Measurements from ENCODE around the gene ARHGAP32.
"Not testable (repeated sequence)": the region's sequence is repeated elsewhere in the genome, so short reads cannot be mapped to it uniquely, and the experiment has no call there.

The ARHGAP32 gene

DNA sequence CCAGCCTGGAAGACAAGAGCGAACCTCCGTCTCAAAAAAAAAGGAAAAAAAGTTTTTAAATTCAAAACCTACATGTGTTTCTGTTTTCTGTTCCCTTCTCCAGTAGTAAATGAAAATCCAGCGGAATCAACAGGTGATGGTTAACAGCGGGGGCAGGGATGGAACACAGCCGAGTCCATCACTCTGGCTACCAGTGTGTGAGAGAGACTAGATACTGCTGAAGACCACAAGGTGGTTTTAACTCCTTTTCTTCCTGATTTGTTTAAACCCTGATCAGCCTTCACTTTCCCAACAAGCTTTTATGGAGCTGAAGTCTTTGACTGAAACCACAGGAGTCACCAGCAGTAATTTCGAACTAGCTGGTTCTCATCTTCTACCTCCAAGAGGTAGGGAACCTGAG lies 3.6 kb upstream of the ARHGAP32 start:
- no peak for DNase-seq

DNA sequence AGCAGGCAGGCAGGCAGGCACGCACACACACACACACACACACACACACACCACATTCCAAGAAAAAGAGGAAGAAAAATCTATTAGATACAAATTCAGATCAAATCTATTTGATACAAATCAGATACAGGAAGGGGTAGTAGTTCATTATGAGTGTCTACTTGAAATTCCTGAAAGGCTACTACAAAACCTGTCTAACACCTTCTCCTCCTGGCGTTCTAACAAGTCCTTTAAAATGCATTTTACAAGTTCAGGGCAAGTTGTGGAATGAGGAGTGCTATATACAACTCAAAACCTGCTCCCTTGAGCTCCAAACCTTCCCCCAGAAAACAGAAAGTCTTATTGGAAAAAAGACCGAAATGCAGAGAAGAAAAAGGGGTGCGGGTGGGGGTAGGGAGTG lies 476 bp downstream of the ARHGAP32 start:
- DNase-seq, result no peak

DNA sequence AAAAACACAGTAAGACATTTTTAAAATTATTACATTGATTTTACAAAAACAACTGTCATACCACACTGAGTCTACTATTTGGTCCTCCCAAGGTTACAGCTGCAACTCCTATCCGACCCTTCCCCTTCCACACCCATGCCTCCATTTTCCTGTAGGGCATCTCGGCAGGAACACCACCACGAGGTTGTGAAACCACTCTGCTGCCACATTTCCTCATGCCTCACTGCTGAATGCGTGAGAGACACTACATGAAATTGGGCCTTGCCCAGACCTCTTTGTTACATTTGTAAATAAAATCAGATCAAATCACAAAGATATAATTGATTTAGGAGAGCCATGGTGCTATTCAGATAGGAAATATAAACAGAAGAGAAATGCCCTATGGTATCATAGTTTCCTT lies 2.0 kb downstream of the ARHGAP32 start:
- no peak for DNase-seq

DNA sequence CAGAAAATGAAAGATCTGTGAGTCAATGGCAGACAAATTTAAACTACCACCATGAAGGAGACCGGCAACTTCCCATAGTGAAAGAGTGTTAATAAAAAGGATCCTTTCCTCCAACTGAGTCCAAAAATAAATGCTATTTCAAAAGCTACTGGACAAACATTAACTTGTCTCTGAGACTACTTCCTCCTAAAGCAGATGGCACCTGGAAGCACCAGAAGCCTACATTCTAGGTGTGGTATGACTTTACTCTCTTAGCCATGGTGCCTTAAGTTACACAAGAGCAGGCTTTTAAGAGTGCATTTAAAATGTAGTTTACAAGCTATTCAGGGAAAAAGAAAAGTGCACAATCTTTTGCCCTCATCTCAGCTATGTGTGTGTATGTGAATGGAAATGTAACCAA lies 2.5 kb downstream of the ARHGAP32 start:
- no peak for DNase-seq

DNA sequence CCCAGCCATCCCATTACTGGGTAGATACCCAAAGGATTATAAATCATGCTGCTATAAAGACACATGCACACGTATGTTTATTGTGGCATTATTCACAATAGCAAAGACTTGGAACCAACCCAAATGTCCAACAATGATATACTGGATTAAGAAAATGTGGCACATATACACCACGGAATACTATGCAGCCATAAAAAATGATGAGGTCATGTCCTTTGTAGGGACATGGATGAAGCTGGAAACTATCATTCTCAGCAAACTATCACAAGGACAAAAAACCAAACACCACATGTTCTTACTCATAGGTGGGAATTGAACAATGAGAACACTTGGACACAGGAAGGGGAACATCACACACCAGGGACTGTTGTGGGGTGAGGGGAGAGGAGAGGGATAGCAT lies 7.0 kb downstream of the ARHGAP32 start:
- DNase-seq, result not testable (repeated sequence)

DNA sequence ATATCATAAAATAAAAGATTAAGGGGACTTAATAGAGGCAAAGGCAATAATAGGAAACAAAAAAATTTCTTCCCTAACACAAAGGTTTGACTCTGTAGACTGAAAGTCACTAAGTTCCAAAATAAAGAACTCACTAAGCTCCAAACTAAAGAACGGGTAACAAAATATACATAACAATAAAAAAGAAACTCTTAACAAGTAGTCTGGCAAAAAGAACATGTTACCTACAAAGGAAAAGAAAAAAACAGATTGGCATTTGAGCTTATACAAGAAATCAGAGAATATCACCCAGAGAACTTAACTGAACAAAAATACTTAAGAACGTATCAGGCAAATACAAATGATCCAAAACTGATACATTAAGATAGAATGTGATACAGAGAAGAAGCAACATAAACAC lies 7.5 kb downstream of the ARHGAP32 start:
- no peak for DNase-seq

DNA sequence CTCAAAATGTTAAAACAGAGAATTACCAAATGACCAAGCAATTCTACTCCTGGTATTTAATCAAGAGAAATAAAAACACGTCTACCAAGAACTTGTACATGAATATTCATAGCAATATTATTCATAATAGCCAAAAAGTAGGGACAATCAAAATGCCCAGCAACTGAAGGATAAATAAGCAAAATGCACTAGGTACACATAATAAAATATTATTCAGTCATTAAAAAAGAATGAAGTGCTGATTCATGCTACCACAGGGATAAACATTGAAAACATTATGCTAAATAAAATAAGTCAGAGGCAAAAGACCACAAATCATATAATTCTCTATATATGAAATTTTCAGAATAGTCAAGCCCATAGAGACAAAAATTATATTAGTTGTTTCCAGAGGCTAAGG lies 24.8 kb downstream of the ARHGAP32 start:
- no peak for DNase-seq

DNA sequence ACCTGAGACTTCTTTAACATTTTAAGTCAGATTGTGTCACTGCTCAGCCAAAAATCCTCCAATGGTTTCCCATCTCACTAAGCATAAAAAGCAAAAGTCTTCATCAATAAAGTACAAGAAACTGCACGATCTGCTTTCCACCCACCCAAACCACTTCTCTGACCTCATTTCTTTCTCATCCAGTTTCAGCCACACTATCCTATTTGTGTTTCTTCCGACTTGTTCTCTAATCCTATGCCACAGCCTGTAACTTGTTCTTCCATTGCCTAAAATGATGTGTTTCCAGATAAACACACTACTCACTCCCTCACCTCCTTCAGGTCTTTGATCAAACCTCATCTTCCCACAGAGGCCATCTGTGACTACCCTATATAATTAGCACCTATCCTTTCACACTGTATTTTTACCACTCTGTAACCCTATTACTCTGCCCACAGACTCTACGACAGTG lies 28.4 kb downstream of the ARHGAP32 start:
- DNase-seq, result peak; percentile 3

DNA sequence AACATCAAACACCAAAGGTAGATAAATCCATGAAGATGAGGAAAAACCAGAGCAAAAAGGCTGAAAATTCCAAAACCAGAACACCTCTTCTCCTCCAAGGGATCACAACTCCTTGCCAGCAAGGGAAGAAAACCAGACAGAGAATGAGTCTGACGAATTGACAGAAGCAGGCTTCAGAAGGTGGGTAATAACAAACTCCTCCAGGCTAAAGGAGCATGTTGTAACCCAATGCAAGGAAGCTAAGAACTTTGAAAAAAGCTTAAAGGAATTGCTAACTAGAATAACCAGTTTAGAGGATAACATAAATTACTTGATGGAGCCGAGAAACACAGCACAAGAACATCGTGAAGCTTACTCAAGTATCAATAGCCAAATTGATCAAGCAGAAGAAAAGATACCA lies 35.0 kb downstream of the ARHGAP32 start:
- not testable (repeated sequence) for DNase-seq

DNA sequence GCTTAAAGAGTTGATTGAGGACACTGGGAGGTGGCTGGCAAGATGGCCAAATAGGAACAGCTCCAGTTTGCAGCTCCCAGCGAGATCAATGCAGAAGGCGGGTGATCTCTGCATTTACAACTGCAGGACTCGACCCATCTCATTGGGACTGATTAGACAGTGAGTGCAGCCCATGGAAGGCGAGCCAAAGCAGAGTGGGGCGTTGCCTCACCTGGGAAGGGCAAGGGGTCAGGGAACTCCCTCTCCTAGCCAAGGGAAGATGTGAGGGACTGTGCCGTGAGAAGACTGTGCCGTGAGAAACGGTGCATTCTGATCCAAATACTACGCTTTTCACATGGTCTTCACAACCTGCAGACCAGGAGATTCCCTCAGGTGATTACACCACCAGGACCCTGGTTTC lies 36.4 kb downstream of the ARHGAP32 start:
- no peak for DNase-seq

DNA sequence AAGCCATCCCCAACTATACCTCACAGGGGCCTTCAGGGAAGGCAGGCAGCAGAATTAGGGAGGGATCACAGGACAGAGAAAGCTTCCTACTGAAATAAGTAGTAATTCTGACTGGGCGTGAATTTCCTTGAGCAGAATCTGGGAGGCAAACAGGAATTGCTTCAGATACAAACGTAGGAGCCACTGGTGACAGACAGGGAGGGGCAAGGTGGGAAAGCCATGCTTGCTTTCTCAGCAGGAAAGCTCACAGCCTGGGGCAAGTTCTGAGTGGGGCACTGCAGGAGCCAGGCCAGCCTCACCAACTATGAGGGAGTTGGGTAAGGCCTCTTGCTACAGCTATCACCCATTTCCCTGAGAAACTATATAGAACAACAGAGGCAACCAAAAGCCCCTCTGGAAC lies 43.6 kb downstream of the ARHGAP32 start:
- no peak for DNase-seq

DNA sequence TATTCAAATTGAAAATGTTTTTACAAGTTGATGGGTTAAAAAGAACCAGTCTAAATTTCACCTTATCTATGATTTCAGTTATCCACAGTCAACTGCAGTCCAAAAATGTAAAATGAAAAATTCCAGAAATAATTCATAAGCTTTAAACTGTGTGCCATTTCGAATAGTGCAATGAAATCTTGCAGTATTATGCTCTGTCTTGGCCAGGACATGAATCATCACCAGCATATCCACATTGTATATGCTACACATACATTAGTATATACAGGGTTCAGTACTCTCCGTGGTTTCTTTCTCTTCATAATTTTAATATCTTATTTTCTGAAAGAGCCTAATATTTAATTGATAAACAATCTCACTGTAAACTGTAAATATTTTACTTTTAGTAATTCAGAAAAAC lies 45.9 kb downstream of the ARHGAP32 start:
- DNase-seq, result no peak

DNA sequence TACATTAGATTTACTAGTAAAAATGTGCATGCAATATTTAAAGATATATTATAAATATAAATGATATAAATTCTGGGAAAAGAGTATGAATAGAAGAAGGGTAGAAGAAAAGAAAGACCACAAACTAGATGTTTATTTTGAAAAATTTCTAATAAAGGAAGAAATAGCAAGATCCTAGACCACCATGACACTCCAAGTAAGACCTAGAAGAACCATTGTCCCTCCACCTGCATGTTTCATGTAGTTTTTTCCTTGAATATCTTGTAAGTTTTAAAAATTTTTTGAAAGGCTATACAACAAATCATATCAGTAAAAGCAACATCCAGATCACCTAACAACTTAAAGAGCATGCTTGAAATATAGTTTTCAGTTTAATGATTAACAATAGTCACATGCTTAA lies 46.8 kb downstream of the ARHGAP32 start:
- DNase-seq, result no peak

DNA sequence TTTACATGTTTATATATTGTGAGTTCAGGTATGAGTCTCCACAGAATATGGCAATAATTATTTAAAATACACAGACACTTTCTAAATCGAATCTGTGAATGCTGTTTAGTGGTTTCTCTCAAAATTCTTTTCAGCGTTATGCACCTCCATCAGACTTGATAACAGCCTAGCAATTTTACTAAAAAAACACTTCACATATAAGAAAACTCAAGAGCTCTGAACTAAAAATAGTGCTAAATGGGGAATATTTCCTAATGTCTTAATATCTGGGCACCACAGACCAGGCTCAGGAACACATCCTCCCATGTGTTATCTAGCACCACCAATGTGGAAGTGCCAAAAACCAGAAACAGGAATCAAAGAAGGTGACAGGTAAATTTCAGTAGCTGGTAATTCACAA lies 47.9 kb downstream of the ARHGAP32 start:
- no peak for DNase-seq

DNA sequence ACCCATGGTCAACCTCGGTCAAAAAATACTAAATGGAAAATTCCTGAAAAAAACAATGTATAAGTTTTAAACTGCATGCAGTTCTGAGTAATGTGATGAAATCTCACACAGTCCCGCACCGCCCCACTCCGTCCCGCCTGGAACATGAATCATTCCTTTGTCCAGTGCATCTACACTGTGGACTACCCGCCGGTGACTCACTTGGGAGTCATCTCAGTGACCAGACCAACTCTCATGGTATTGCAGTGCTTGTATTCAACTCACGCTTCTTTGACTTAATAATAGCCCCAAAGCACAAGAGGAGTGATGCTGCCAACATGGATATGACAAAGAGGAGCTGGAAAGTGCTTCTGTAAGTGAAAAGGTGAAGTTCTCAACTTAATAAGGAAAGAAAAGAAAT lies 48.8 kb downstream of the ARHGAP32 start:
- DNase-seq, result peak; percentile 8

DNA sequence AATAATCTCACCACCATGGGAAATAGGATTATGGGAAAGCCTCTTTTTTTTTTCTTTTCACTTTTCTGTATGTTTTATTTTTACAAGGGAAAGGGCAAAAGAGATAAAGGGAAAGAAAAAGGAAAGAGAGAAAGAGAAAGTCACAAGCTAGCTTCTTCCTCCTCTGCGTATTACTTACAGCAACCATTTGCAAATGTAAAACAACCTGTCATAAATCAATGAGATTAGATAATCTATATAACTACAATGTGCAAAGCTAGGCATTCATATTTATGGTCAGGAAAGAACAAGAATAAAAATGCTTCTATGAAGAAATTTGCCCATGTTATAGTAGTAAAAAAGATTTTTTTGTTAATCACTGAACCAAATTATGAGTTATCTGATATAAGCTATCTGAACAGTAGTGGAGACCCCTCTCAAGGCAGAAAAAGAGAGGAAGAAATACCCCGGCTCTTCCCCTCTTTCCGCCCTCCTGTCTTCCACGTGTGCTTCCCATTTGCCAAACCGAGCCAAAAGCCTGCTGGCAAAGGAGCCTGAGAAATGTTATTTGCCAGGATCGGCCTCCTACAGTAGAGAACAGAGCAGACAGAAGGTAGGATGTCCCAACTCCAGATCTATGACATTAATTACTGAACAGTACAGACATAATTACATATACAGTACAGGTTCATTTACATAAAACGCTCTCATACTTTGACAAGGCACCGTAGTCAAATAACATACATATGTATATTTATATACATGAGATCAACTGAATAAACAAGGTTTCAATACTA lies 50.2 kb downstream of the ARHGAP32 start:
- DNase-seq, result no peak

DNA sequence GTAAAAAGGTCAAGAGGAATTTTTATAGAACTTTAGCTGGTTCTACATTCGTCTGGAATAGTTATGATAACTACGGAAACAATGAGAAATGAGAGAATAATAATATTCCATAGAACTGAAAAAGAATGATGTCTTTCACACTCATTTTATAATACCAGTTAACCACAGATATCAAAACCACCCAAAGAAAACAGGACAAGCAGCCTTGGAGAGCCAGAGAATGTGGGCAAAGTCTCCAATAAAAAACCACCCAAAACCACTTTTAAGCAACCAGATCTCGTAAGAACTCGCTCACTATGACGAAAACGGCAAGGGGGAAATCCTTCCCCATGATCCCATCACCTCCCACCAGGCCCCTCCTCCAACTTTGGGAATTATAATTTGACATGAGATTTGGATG lies 60.8 kb downstream of the ARHGAP32 start:
- DNase-seq, result no peak

DNA sequence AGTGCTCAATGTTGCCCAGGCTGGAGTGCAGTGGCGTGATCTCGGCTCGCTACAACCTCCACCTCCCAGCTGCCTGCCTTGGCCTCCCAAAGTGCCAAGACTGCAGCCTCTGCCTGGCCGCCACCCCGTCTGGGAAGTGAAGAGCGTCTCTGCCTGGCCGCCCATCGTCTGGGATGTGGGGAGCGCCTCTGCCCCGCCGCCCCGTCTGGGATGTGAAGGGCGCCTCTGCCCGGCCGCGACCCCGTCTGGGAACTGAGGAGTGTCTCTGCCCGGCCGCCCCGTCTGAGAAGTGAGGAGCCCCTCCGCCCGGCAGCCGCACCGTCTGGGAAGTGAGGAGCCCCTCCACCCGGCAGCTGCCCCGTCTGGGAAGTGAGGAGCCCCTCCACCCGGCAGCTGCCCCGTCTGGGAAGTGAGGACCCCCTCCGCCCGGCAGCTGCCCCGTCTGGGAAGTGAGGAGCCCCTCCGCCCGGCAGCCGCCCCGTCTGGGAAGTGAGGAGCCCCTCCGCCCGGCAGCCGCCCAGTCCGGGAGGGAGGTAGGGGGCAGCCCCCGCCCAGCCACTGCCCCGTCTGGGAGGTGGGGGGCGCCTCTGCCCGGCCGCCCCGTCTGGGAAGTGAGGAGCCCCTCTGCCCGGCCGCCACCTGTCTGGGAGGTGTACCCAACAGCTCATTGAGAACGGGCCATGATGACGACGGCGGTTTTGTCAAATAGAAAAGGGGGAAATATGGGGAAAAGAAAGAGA lies 63.1 kb downstream of the ARHGAP32 start:
- not testable (repeated sequence) for DNase-seq

DNA sequence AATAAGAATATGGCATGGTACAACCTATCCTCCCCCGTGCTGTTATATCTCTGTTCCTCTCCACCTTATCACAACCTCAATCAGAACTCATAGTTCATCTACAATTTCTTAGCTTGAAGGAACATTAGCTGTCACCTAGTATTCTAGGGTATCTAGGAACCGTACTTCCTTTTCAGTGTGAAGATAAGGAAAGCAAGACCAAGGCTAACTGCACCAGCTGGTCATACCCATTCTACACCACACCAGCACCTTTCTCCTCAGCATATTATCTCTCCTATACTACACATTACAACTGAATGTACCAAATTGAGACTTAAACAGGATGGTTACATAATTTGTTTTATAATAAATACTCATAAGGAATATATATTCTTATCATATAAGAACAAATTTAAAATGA lies 73.1 kb downstream of the ARHGAP32 start:
- DNase-seq, result no peak

DNA sequence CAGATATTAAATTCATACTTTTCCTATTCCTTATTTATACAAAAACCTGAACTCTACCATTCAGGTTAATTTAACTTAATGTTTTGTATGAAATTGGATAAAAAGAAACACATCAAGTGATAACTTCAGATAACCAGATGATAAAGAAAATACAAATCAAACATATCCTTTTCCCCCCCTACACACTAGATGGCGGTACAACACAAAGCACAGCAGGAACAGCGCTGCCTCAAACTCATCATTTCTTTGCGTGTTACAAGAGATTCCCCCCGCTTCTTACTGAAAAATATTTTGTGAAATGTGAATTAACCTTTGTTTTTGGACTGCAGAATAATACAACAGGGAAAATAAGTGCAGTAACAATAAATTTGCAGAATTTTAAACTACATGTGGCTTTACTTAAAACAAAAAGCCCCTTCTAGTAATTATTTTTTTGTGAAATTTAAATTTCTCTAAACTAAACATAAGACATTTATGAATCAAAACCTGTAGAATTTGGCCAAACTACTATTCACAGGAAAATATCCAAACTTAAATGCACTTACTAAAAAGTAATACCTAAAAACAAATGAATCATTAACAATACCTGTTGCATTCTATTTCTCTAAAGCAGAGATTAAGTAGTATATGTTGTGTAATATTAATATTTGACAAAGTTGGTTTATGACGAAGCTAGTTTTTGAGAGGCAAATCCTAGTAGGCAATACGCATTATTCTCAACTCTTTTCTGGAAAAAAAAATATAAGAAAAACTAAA lies 74.4 kb downstream of the ARHGAP32 start:
- DNase-seq, result peak; percentile 50

DNA sequence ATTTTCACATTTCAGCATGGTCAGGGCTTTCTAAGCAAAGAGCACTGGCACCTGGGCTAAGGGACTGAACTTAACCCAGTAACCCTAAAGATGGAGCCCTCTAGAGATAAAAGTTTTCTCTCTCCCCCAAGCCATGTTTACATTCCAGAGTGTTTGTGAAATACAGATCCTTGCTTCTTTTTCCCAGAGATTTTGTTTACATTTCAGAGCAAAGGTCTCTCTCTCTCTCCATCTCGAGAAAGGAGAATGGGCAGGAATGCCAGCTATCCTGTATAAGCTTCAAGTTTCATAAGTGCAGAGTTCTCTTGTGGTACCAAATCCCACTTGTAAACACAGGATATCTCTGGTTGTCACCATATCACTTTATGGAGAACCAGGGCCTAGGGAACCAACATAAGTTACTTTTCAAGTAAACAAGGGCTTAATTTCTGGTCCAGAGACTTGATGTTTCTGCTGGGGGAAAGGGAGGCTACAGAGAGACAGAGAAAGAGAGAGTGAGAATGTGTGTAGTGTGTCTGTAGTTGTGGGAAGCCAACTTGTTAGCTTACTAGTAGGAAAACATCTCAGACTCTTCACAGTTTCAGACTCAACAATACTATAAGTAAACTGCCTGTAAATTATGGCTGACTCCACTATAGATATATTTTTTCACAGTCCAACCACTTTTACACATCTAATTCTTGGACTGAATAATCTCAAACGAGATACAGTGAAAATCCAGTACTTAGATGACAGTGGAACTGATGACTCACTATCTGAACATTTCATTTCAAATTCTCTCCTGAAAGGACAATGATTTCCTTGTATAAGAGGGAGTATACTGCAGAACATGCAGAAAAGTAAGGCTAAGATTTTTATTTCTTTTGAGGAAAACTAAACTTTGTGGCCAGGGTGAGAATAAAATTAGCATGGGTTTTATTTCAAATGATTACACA lies 76.2 kb downstream of the ARHGAP32 start:
- DNase-seq, result no peak

DNA sequence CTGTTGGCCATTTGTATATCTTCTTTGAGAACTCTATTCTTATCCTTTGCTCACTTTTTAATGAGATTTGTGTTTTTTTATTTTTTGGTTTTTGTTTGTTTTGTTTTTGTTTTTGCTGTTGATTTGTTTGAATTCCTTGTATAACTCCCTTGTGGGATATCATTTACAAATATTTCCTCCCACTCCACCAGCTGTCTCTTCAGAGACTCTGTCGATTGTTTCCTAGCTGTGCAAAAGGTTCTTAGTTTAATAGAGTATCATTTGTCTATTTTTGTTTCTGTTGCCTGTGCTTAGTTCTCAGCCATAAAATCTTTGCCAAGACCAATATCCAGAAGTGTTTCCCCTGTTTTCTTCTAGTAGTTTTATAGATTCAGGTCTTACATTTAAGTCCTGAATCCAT lies 82.4 kb downstream of the ARHGAP32 start:
- DNase-seq, result no peak

DNA sequence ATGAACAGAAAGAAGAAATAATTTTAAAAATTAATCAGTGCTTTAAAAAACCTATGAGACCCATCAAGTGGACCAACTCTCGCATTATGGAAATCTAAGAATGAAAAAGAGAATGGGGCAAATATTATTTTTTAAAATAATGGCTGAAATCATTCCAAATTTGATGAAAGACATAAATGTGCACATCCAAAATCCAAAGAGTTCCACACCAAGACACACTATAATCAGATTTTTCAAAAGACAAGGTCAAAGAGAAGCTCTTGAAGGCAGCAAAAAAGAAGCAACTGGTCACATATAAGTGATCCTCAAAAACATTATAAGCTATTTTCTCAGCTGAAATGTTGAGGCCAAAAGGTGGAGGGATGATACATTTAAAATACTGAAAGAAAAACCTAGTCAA lies 85.3 kb downstream of the ARHGAP32 start:
- no peak for DNase-seq

All from stimulated activated CD4-positive, alpha-beta T cell treated with anti-CD3 and anti-CD28 coated beads, Interleukin-15, amount 100 ng/mL, for 24 hours (primary cell).